HG03060 (cell line): ENCODE data around the gene EMC8.
A peak's percentile ranks its signal among the peaks of the same experiment; 100 is the strongest.

ENCODE experiments used
- ATAC-seq: cut with Tn5 transposase; IDR thresholded peaks from one replicate; pipeline ENCODE4 v1.9.1; 2021; ENCODE audit warnings: low read depth, moderate number of reproducible peaks; ENCODE audit not compliant: unreplicated experiment

The EMC8 gene

GRCh38 chr16:85835956-85836705 is 36.8 kb upstream of the EMC8 start:
- no peak for ATAC-seq

- no peak for ATAC-seq
These were observed 35.9 kb upstream of the EMC8 start for GRCh38 chr16:85835227-85835751.

DNA sequence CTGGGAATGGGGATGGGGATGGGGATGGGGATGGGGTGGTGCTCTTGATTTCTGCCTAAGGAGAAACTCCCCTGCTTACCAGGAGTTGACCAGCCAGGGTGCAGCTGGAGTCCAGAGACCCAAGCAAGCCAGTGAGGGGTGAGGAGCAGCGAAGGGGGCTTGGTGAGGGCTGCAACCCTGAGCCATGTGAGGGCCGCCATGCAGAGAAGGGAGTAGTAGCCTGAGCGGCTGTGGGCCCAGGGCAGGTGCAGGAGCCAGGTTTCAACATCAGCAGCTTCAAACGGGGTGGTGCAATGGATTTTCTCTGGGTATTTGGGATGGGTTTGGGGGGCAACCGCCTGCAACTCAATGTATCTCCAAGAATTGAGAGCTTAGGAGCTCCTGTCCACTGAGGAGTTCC is 35.4 kb upstream of the EMC8 start:
- no peak for ATAC-seq

GRCh38 chr16:85833219-85833920 is 34.0 kb upstream of the EMC8 start:
- ATAC-seq, result no peak

- ATAC-seq, result no peak
These were observed 33.4 kb upstream of the EMC8 start for GRCh38 chr16:85832570-85833218.

GRCh38 chr16:85830821-85831220 is 31.5 kb upstream of the EMC8 start:
- no peak for ATAC-seq

DNA sequence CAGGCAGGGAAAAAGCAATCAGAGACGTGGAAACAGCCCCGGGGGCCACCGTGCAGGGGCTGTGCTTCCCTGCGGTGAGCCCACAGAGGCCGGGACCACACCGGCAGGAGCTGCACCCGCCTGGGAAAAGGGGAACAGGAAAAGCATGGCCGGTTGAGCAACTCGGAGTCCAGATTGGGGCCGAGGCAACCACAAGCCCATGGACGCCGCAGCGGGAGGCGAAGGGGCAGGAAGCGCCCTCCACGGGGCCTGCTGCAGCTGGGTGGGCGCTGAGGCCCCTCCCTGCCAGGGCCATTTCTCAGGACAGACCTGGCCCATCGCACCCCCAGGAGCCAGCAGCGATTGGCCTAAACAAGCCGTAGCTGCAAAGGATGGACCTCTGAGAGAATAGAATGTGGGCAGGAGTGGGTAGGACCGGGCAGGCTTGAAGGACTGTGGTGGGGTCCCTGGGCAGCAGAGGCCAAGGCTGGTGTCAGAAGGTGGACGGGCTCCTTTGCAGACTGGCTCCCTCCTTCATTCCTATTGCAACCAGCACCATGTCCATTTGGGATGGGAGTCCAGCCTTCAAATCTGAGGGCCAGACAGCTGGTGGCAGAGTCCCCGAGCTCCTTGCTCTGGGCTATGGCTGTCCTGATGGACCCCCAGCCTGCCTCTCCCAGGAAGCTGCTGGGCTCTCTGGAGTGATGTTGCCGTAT is 30.6 kb upstream of the EMC8 start:
- ATAC-seq, result no peak

DNA sequence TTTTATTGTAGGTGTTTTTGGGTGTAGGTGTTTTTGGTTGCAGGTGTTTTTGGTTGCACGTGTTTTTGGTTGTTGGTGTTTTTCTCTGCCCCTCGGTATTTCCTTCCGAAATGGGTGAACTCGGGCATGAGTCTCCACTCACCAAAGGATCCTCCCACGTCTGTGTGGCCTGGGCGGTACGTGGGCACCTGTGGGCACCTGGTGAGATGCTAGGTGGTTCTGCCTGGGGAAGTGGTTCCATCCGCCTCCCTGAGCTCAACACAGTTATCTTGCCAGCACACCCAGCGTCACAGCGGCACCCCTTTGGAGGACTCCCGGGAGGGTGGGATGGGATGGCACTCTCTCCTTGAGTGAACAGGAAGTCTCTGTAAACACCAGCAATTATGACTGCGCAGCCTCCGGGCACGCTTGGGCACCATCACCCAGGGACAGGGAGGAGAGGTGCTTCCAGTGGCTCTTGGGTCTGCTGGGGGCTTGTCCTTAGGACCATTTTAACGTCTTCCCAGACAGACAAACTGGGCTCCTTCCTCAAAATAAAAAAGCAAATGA is 29.9 kb upstream of the EMC8 start:
- ATAC-seq, result no peak

DNA sequence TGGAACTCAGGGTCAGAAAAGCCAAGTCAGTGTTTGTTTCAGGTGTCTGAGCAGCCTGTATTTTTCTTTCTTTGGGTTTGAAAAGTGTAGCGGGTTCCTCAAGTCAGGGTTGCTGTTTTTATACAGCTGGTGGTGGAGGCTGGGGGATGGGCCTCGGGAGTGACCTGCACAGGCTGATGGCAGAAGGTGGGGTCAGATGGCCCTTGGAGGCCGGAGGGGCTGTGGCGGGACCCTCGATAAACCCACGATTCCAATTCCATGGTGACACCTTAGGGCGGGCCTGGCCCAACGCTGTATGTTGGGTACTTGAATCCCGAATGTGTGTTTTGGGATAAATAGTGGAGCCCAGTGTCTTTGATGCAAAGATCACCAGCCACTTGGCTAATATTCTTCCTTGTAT is 28.8 kb upstream of the EMC8 start:
- no peak for ATAC-seq

GRCh38 chr16:85826686-85827247 is 27.4 kb upstream of the EMC8 start:
- ATAC-seq, result no peak

DNA sequence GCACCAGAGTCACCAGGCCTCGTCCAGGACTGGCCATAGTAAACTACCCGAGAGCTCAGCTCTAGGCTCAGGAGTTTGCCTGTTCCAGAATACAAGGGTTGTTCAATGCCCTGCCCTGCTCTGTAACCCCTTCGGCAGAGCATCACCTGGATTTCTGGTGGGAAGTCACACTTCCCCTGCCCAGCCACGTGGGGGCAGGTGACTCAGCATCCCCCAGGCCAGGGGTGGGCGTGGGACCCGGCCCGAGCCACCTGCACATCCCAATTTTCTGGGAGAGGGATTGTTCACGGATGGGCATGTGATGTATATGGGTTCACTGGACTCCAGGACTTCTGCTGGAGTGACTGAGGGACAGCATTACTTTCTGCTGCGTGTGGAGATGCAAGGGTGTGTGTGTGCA is 26.0 kb upstream of the EMC8 start:
- ATAC-seq, result no peak

DNA sequence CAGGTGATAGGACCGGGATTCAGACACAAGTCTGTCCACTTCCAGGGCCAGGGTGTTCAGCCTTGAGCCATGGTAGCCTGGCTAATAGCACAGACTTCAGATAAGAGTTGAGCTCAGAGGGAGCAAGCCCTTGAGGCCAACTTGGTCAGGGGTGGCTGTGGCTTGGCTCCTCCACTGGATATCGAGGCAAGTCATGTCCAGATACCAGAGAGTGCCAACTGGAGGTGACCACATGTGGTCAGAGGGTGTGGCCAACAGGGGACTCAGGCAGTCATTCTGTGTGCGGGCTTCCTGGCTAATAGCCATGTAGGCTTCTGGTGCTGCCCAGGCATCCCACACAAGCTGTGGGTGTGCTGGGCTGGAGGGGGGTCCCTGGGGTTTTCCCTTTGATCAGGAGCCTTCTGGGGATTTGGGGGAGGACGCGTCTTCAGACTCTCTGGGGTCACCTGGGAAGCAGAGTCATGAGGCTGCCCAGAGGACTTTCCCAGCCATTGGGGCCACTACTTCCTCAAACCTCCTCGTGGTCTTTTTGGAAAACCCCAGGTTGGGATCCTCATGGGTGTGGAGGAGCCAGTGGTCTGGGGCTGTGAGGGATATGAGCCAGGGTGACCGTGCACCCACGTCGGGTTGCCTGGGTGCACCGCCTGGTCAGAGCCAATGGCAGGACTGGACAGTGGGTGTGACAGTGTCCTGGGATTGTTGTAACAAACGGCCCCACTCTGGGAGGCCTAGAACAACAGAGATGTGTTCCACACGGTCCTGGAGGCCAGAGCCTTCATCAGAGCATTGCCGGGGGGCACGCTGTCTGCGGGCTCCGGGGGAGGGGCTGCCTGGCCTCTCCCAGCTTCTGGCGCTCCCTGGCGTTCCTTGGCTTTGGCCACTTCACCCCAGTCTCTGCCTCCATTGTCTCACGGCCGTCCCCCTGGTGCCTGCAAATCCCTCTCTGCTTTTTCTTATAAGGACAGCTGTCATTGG is 25.1 kb upstream of the EMC8 start:
- no peak for ATAC-seq

DNA sequence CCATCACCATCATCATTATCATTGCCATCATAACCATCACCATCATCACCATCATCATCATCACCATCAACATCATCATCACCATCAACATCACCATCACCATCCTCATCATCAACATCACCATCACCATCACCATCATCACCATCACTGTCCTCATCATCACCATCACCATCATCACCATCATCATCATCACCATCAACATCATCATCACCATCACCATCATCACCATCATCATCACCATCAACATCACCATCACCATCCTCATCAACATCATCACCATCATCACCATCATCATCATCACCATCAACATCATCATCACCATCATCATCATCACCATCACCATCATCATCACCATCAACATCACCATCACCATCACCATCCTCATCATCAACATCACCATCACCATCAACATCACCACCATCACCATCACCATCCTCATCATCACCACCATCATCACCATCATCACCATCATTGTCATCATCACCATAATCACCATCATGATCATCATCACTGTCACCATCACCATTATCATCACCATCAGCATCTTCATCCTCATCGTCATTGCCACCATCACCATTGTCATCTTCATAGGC is 24.1 kb upstream of the EMC8 start:
- ATAC-seq, result no peak

- no peak for ATAC-seq
These were observed 22.8 kb upstream of the EMC8 start for GRCh38 chr16:85822145-85822544.

GRCh38 chr16:85821390-85822135 is 22.2 kb upstream of the EMC8 start:
- peak; percentile 53 for ATAC-seq

DNA sequence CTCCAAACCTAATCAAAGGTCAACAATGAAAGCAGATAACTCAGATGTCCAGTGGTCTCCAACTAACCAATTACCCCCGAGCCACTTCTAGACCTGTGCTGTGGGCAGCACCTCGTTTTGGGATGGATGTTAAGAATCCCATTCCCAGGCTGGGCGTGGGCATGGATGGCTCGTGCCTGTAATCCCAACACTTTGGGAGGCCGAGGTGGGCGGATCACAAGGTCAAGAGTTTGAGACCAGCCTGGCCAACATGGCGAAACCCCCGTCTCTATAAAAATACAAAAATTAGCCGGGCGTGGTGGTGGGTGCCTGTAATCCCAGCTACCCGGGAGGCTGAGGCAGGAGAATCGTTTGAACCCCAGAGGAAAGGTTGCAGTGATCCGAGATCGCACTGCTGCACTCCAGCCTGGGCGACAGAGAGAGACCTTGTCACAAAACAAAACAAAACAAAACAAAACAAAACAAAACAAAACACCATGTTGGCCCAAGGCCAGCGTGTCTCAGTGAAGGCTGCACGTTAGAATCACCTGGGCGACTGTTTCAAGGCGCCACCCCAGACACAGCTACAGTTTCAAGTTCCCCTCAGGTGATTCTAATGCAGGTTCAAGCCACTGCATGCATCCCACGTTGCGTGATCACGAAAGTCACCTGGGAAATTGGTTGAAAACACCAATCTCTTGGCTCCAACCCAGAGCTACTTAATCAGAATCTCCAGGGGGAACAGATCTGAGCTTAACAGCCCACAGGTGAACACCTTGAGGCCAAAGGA is 21.4 kb upstream of the EMC8 start:
- ATAC-seq, result no peak

DNA sequence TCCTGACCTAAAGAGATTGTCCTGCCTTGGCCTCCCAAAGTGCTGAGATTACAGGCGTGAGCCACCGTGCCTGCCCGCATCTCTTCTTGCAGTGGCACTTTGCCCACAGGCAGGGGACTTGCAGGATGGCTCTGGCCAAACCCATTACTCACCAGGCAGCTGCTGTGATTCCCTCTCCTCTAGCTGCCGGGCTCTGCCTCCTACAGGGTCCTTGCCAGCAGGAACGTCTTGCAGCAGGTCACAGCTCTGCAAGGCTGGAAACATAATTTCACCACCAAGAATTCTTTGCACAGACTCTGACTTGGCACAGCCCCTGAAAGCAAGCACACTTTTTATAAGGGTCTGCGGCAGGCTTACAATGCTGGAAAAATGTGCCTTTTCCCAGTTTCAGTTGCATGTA is 20.4 kb upstream of the EMC8 start:
- no peak for ATAC-seq
